HS-5 (cell line): Measurements from ENCODE around the gene DCUN1D4.
"Not testable (repeated sequence)": the region's sequence is repeated elsewhere in the genome, so short reads cannot be mapped to it uniquely, and the experiment has no call there.

Experiments
- DNase-seq: peaks from one replicate; pipeline ENCODE4 v3.0.0-alpha.2; 2012; ENCODE audit warnings: low read depth

Gene DCUN1D4

DNA sequence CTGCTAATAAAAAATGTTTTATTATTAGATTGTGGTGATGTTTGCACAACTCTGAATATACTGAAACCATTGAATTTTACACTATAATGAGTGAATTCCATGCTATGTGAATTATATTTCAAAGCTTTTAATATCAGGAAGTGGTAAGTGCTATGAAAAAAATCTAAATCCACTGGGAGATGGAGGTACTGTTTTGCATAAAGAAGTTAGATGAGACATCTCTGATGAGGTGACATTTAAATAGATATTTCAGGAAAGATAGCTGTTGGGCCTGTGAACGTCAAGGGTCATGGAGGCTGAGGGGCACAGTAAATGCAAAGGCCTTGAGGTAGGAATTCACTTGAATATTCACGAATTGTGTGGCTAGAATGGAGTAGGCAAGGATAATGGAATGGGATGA lies 12.3 kb downstream of the DCUN1D4 start:
- DNase-seq: no peak

DNA sequence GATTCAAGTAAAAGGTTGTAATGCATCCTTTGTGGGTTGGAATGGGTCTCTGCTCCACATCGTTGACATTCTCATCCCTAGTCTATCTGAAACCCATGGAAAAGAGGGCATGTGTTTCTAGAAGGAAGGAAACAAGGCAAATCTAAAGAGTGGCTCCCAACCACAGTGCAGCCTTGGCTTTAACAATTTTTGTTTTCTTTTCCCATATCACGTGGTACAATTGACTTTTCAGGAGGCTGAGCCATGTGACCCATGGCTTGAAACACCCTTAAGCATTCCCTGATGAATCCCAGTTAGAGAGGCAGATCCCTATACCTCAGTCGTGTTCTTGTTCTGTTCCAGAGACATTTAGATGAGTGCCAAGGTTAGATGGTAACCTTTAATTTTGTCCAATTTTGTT lies 12.8 kb downstream of the DCUN1D4 start:
- DNase-seq: no peak

DNA sequence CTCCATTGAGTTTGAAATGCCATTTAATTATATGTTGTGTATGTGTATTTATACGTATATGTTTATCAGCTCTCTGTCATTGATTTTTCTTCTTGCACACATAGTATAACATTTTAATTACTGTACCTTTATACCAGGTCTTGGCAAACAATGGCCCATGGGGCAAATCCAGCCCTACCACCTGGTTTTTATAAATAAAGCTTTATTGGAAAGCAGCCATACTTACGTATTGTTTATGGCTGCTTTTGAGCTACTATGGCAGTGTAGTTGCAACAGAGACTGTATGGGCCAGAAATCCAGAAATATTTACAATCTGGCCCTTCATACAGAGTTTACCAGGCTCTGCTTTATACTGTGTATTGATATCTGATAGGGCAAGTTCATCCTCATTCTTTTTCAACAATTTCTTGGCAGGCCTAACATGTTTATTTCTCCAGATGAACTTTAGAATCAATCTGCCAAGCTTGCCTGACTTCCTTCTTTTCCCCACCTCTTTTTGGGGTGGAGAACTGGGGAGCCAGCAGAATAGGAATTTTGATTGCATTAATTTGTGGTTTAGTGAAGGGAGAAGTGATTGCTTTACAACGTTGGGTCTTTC lies 15.8 kb downstream of the DCUN1D4 start:
- DNase-seq: no peak

- no peak for DNase-seq
These were observed 16.6 kb downstream of the DCUN1D4 start for GRCh38 chr4:51859476-51860031.

DNA sequence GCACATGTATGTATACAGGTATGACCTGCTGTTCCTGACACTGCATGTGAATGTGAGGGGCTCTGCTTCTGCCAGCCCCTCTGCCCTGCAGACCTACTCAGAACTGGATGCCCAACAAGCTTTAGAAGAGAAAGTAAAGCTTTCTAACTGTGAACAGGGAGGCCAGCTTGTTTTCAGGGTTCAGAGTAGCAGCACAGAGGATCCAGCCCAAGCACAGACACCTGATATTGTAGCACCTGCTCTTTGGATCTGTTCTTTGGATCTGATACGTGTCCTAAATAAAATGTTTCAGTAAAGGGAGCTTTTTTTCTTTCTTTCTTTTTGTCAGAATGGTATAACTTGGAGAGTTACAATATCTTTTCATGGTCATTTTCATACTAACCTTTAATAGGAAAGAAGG lies 19.2 kb downstream of the DCUN1D4 start:
- no peak for DNase-seq

- no peak for DNase-seq
These were observed 19.8 kb downstream of the DCUN1D4 start for GRCh38 chr4:51862781-51863180.

DNA sequence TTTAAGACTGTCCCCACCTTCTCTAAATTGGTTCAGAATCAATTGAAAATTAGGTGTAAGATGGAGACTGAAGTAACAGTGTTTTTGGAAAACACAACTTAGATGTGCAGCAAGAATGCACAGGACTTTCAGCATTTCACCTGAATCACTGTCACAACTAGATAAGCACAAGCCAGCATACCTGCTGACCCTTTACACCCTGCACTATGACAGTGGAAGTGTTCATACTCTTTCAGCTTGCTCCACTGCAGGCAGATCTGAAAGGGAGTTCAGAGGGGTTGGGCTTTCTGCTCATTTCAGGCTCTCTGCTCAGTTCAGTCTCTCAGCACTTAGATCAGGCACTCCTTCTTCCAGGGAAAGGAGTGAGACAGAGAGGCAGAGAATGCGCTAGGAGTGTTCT lies 22.8 kb downstream of the DCUN1D4 start:
- no peak for DNase-seq

DNA sequence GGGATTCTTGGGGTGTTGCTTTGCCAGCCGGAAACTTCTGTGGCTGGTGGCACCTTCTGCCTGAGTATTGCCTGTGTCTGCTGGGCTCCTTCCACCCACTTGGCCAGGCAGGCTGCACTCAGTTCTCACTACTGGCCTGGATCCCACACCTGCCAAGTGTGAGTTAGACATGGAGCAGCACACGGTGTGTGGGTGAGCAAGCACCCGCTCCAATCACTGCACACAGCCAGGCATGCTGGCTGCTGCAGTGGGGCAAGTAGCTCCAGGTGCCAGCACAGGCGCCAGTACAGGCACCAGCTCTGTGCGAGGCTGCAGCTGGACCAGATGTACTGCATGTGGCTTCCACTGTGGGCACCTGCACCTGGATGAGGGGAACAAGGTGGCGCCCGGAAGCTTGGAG lies 23.9 kb downstream of the DCUN1D4 start:
- no peak for DNase-seq

DNA sequence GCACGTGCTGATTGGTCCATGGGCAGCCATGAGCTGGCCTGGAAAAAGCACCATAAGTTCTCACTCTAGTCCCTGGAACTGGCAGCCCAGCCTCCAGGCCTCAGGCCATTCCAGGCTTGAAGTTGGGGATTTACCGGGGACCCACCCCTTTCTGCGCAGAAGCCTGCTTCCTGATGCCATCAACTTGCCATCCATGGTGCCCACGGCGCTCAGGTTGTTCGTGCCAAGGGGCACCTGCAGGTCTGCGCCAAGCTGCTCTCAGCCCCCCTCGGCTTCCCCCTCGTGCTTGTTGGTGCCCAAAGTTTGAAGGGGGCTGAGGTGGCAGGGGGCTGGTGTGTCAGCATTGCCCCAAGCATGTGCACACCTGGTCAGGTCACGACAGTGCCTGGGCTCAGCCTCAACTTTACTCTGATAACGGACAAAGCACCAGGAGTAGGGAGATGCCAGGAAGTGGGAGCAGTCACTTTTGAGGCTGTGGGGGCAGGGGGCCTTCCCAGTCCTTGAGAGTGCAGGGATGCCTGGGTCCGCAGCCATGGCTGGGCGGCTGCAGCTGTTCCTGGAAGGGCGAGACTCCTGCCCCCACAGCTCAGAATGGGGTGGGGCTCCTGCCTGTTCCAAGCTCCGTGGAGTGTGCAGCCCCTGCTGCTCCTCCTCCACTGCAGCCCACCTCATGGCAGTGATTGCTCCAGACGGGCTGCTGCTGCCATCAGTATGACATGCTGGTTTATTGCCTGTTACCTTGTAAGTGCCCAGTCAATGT lies 24.9 kb downstream of the DCUN1D4 start:
- DNase-seq: no peak

- DNase-seq: no peak
These were observed 25.5 kb downstream of the DCUN1D4 start for GRCh38 chr4:51868449-51868847.

- no peak for DNase-seq
These were observed 27.7 kb downstream of the DCUN1D4 start for GRCh38 chr4:51870441-51871188.

DNA sequence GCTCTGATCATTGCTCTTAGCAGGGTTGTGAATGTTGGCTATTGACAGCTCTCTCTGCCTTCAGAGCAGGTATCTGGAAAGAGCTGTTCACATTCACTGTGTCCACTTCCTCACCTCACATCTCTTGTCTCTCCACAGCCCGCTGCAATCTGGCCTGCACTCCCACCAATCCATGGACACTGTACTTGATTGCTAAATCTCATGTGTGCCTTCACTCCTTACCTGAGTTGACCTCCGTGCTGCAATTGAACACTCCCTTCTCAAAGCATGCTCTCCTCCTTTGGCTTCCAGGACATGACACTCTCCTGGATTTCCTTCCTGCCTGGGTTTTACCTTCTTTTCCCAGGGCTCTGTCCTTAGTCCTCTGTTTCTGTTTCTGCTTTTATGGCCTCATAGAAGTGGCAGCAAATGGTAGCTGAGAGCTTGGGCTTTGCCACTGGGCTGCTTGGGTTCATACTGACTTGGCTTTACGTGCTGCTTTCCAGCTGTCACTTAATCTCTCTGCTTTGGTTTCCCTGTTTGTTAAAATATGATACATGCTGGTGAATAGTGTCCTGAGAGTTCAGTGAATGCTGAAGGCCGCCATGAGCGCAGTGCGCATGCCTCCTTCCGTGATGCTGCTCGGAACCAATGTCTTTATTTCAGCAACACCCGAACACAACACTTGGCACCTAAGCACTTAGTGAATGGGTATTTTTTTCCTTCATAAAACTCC lies 29.5 kb downstream of the DCUN1D4 start:
- no peak for DNase-seq

GRCh38 chr4:51874551-51874950 lies 31.6 kb downstream of the DCUN1D4 start:
- DNase-seq: no peak

DNA sequence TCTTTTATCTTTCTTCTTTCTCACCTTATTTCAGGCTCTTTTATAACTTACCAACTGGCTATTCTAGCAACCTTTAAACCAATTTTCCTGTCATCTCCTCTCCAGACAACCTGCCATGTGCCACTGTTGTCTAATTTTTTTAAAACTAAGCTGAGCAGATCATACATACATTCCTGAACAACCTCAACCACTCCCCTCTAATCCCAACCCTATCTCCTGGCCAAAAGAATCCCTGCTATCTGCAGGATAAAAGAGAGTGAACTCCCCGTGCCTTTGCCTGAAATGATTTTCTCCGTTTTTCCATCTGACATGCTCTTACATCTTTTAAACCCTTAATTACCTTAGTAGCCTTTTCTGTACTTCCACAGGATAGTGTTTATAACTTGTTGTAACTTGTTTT lies 35.5 kb downstream of the DCUN1D4 start:
- DNase-seq: no peak

DNA sequence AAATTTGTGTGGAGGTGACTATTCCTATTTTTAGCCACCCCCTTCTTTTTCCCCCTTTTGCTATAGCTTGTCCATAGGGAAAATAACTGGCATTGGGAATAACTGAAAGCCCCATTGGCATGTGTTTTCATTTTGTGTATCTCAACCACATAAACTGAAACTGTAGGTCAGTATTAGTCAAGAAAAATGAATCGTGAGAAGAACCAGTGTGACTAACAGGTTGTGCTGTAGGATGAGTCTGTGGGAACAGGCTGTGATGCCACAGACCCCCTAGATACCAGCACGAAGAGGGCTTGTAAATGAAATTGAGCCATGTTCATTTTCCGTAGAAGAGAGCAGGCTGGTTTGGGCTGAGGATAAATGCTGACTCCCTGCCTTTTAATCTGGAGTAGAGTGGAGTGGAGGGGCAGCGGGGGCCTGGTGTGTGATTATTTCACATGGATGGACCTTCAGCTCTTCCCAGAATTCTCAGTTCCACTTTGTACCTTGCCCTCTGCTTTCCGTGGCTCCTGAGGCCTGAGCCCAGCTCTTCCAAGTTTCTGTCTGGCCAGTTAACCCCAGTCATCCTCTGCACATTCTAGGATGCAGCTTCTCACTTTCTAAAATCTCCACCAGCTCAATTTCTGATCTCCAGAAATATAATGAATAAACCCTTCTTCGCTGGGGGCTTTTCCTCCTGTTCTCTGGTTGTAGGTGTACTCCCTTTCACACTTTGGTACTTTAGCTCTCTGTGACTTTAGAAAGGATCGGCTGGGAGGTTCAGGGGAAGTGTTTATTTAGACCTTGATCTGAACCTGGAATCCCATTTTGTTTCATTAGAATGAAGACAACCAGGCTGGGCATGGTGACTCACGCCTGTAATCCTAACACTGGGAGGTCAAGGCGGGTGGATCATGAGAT lies 37.3 kb downstream of the DCUN1D4 start:
- no peak for DNase-seq

DNA sequence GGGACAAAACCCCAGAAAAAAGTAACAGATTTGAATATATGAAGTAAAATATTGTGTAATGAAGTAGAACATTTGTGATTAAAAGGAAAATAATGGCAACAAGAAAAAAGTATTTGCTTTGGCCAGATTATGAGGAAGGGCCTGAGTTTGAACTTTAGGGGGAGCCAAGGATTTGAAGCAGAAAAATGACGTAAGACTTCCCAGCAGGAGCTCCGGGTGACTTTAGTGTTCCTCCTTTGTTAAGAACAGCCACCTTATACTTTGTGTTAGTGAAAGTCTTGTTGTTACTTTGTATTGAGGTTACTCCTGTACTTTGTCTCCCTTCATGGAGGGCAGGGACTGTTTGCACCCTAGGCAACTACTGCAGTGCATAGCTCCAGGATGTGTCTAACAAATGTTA lies 41.1 kb downstream of the DCUN1D4 start:
- no peak for DNase-seq

DNA sequence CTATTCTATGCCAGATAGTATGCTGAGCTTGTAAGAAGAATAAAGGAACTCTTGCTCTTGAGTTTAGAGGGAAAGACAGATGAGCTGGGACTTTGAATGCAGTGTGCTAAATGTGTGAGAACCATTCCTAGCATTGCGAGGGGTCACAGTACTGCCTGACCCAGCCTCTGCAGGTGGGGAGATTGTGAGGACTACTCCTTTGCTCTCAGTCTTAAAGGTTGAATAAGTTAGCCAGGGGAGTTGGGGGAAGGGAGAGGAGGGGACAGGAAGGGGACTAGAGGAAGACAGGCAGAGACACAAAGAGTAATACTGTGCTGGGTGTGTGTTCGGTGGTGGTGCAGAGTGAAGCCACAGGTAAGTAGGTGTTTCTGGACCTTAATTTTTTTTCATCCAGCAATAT lies 41.7 kb downstream of the DCUN1D4 start:
- no peak for DNase-seq

GRCh38 chr4:51885363-51885762 lies 42.4 kb downstream of the DCUN1D4 start:
- no peak for DNase-seq

DNA sequence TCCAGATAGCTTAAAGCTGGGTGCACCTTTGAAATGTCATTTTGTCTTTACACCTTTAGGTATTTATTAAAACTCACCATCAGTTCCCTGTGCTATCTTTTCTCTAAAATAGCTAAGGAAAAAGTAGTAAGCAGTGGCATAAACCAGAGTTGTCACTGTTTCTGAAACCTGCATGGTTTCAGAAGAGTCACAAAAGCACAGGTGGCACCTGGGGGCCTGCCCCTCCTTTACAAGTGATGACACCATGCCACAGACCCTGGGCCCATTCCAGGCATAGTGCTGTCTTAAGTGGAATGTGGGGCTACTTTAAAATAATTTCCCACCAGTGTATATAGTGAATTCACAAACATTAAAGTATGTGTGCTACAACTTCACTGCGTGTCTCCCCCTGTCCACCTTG lies 47.8 kb downstream of the DCUN1D4 start:
- DNase-seq: no peak

DNA sequence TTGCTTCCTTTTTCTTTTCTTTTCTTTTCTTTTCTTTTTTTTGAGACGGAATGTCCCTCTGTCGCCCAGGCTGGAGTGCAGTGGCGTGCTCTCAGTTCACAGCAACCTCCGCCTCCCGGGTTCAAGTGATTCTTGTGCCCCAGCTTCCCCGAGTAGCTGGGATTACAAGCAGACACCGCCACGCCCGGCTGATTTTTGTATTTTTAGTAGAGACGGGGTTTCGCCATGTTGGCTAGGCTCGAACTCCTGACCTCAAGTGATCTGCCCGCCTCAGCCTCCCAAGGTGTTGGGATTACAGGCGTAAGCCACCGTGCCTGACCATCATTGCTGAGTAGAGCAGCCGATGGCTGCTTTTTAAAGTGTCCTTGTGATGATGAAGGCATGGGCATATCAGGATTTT lies 50.4 kb downstream of the DCUN1D4 start:
- DNase-seq: not testable (repeated sequence)

DNA sequence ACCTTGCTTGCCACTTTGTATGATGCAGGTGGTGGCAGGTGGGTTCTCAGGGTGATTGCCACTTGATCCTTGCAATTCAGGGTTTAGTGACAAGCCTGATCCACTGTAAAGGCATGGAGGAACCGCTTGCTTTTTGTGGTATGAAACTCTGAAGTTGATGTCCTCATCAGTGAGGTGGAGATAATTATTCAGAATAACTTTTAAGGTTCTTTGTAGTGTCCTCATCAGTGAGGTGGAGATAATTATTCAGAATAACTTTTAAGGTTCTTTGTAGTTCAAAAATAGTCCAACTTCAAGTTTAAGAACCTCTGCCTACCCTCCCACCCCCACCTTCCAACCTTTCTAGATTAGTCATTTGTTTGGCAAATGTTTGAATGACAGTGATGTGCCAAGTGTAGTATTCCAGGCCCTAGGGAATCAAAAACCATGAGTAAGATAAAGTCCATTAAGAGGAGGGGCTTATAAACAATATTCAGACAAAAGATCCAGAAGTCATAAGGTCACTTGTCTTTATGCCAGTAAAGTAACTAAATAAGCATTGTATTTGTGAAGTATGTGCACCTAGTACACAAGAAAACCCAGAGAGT lies 51.2 kb downstream of the DCUN1D4 start:
- no peak for DNase-seq
